GM20000 (cell line): Measurements from ENCODE around the gene SNX15.
"Not testable (repeated sequence)": the region's sequence is repeated elsewhere in the genome, so short reads cannot be mapped to it uniquely, and the experiment has no call there.

Experiments used
- DNase-seq: peaks from one replicate; pipeline ENCODE4 v3.0.0; 2012; ENCODE audit warnings: low spot score
- TF ChIP-seq, protein P1 (sequence below): IDR thresholded peaks from 2 replicates; pipeline ENCODE4 v1.5.1; 2012; ENCODE audit warnings: mild to moderate bottlenecking, control low read depth; ENCODE audit errors: extremely low read depth, missing control alignments

SNX15 gene

DNA sequence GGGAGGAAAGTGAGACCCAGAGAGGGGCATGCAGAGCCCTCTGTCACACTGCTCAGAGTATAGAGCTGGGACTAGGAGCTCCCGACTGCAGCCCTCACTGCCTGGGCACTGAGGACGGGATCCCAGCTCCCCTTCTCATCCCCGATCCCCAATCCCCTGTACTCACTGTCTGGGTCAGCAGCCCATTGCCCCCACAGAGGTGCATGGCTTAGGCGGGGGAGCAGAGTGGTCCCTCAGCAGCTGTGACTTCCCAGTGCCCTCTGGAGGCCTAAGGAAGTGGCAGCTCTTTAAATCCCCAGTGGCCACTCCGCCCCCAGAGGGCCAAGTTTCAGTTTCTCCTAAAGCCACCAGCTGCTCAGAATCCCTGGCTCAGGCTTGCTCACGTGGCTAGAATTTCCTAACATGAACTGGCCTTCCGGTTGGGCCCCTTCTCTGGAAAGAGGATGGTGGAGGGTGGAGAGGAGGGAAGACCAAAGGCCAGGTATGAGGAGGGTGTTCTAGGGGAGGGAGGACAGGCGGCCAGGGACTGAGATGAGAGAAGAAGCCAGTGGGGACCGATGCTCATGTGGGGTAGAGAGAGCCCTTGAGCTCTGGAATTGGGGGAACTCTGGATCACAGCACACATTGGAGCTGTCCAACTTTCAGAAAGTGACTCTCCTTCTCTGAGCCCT, 30.4 kb upstream of the SNX15 start, which contains the start of gene BATF2:
Gene BATF2 (minus strand): TSS at position 262 of the 671 bp plus-strand sequence. CDS start 57 bp downstream, at position 205.
- TF ChIP-seq, protein P1, sequence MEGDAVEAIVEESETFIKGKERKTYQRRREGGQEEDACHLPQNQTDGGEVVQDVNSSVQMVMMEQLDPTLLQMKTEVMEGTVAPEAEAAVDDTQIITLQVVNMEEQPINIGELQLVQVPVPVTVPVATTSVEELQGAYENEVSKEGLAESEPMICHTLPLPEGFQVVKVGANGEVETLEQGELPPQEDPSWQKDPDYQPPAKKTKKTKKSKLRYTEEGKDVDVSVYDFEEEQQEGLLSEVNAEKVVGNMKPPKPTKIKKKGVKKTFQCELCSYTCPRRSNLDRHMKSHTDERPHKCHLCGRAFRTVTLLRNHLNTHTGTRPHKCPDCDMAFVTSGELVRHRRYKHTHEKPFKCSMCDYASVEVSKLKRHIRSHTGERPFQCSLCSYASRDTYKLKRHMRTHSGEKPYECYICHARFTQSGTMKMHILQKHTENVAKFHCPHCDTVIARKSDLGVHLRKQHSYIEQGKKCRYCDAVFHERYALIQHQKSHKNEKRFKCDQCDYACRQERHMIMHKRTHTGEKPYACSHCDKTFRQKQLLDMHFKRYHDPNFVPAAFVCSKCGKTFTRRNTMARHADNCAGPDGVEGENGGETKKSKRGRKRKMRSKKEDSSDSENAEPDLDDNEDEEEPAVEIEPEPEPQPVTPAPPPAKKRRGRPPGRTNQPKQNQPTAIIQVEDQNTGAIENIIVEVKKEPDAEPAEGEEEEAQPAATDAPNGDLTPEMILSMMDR, result no peak
- peak; percentile 53 for DNase-seq

GRCh38 chr11:64998141-64998540, 29.1 kb upstream of the SNX15 start:
- DNase-seq, result no peak
- TF ChIP-seq, protein P1, result no peak

DNA sequence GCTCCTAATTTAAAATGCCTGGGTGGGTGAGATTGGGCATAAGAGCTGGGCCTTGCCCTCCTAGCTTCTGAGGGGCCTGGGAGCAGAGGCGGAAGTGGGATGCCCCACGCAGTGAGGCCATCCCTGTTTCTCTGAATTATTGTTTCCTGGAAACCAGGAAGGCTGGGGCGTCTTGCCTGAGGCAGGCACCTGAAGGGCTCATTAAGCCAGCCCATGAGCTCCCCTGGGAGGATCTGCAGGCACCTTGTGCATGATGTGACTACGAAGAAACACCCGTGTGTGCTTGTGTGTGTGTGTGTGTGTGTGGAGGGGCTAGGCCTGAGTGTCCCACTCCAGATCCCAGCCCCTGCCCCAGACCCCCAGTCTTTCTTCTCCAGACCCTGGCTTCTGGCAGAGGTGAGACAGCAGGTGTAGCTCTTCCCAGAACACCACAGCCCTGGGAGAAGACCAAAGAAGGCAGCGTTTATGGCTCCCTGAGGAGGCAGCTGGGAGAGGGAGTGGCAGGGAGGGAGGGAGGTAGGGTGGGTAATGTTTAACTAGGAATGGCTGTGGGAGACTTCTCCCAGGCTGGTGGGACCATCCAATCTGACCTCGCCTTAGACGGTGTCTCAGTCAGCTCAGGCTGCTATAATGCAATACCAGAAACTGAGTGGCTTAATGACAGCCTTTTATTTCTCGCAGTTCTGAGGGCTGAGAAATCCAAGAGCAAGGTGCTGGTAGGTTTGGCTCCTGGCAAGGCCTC, 28.4 kb upstream of the SNX15 start:
- no peak for DNase-seq
- TF ChIP-seq, protein P1, result no peak

GRCh38 chr11:64999478-64999877, 27.8 kb upstream of the SNX15 start:
- no peak for DNase-seq
- TF ChIP-seq, protein P1, result no peak

DNA sequence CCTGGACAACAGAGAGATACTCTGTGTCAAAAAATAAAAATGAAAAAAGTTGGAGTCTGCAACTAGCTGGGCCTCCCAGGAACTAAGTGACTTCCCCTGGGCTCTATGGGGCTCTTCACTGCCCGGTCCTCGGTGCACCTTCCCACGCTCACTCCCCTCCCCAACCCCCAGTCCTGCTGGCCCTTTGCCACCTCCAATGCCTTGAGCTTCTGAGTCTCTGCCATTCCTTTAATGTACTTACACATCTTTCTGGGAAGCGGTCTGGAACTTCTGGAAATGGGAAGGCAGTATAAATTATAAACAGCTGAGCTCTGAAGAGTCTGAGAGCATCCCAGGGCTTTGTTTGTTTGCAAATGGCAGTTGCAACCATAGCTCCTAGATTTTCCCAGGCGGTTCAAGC, 24.5 kb upstream of the SNX15 start:
- TF ChIP-seq, protein P1, result no peak
- DNase-seq, result no peak

GRCh38 chr11:65003282-65003681, 24.0 kb upstream of the SNX15 start:
- DNase-seq, result no peak
- TF ChIP-seq, protein P1, result no peak

GRCh38 chr11:65003968-65004367, 23.3 kb upstream of the SNX15 start:
- not testable (repeated sequence) for DNase-seq
